NCI-H2227 (cell line): ENCODE data around the gene ADAM8.
"Not testable (repeated sequence)": the region's sequence is repeated elsewhere in the genome, so short reads cannot be mapped to it uniquely, and the experiment has no call there.

Experiments
- DNase-seq: peaks from one replicate; lab custom pipeline; 2025; ENCODE audit not compliant: unreplicated experiment; lab: John Stamatoyannopoulos, UW

ADAM8 gene

GRCh38 chr10:133276435-133277201, at the start of gene ADAM8:
ADAM8 (minus strand) TSS chr10:133276868; CDS start chr10:133276817, 51 bp downstream.
- no peak for DNase-seq

DNA sequence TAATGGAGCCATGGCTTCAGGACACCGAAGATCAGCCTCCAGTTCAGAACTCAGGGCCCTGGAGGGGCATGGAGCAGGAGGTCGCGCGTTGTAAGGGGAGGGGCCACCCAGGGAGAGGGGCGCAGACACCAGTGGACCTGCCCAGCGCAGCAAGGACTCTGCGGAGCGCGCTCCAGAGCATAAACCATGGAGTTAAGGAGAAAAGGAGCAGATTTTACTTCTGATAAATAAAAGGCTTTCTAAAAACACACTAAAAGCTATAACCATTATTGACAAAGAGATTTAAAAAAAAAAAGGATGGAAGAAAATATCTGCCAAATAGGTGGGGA, 49.5 kb upstream of the ADAM8 start:
- no peak for DNase-seq

- peak; percentile 46 for DNase-seq
Observed at GRCh38 chr10:133325440-133326222, 49.0 kb upstream of the ADAM8 start.

DNA sequence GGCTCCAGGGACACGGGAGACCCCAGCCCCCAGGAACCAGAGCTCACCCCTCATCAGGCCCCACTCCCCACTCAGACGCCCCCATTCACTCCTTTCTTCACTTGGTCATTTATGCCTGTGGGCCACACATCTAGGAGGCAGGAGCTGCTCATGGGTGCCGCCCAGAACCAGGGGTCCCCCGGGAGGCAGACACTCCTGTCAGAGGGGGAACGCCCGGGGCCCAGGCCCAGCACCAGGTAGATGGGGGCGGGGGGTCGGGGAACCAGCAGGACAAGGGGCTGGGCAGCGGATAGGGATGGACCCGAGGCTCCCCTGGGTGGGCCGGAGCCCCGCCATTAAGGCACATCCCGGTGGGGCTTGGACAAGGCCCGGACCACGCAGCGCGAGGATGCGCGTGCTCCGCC, 48.2 kb upstream of the ADAM8 start:
- DNase-seq: peak; percentile 57

GRCh38 chr10:133324198-133324792, 47.6 kb upstream of the ADAM8 start:
- peak; percentile 86 for DNase-seq

GRCh38 chr10:133322064-133322709, 45.5 kb upstream of the ADAM8 start:
- not testable (repeated sequence) for DNase-seq

DNA sequence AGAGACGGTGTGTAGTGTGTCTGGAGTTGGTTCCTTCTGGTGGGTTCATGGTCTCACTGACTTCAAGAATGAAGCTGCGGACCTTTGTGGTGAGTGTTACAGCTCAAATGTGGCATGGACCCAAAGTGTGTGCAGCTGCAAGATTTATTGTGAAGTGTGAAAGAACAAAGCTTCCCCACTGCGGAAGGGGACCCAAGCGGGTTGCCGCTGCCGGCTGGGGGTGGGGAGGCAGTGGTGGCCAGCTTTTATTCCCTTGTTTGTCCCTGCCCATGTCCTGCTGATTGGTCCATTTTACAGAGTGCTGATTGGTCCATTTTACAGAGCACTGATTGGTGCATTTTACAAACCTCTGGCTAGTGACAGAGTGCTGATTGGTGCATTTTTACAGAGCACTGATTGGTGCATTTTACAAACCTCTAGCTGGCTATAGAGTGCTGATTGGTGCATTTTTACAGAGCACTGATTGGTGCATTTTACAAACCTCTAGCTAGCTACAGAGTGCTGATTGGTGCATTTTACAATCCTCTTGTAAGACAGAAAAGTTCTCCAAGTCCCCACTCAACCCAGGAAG, 44.3 kb upstream of the ADAM8 start:
- DNase-seq: not testable (repeated sequence)

DNA sequence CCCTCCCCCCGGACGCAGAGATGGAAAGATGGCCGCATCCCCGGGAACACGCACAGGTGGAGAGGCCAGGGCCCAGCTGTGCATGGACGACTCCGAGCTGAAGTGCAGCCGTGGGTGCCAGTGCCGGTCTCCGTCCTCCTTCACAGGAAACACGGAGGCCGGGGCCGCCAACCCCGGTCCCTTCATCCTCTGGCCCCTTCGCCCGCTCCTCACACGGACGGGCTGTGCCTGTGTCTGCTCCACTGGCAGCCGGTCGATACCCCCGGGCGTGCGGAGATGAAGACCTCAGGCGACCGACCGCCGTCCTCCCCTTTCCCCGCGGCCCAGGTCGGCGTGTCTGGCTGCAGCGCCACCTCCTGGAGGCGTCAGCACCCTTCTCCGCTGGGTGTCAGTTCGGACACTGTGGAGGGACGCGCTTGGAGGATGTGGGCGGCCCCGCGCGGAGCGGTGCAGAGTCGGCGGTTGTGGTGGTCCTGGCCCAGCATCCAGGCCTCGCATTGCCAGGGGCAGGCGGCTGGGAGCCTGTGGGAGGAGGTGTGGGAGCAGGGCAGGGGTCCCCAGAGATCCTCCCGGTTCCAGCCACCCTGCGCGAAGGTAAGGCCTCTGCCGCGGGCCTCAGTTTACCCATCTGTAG, 41.9 kb upstream of the ADAM8 start:
- DNase-seq: peak; percentile 82

DNA sequence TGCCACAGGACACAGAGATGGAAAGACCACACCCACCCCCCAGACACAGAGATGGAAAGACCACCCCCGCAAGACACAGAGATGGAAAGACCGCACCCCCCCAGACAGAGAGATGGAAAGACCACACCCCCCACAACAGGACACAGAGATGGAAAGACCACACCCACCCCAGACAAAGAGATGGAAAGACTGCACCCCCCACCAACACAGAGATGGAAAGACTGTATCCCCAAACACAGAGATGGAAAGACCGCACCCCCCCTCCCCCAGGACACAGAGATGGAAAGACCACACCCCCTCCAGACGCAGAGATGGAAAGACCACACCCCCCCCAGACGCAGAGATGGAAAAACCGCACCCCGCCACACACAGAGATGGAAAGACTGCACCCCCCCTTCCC, 40.1 kb upstream of the ADAM8 start:
- no peak for DNase-seq

- no peak for DNase-seq
Observed at GRCh38 chr10:133316266-133316665, 39.6 kb upstream of the ADAM8 start.

DNA sequence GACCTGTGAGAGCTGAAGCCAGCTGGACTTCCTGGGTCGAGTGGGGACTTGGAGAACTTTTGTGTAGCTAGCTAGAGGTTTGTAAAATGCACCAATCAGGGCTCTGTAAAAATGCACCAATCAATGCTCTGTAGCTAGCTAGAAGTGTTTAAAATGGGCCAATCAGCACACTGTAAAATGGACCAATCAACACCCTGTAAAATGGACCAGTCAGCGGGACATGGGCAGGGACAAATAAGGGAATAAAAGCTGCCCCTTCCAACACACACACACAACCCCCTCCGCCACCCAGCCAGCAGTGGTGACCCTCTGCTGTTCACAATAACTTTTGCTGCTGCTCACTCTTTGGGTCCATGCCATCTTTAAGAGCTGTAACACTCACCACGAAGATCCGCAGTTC, 39.2 kb upstream of the ADAM8 start:
- no peak for DNase-seq

DNA sequence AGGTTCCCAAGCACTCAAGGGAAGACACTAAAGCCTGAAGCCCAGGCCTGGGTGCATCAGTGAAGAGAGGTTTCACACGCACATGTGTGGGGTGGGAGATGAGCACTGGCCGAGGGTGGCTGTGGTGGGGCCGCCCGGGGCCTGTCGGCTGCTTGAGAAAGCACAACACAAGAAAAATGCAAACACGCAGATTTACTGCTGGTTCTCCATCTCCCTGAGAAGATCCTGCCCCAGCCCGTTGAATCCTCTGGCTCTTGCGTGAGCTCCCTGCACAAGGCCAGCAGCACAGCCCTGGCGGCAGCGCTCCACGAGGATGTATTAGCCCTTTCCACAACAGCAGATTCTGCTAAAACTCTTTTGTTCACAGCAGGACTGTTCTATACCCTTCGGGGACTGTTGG, 38.2 kb upstream of the ADAM8 start:
- no peak for DNase-seq

DNA sequence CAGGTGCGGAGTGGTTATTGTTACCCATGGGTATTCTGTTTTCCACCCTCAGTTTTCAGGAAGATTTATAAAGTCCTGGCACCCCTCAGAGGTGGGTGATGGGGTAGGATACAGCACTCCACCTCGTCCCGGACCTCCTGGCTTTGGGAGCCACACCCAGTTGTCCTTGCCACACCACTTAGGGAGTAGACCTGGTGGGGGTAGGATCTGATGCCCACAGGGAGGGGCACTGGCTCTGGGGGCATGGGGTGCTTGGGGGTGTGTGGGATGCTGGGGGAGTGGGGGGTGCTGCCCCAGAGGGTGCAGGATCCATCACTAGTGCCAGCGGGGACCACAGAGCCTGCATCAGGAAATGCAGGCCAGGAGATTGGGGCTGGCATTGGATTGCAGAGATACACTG, 36.5 kb upstream of the ADAM8 start:
- no peak for DNase-seq

- no peak for DNase-seq
Observed at GRCh38 chr10:133312769-133313145, 36.1 kb upstream of the ADAM8 start.

GRCh38 chr10:133312016-133312768, 35.5 kb upstream of the ADAM8 start:
- DNase-seq: no peak

GRCh38 chr10:133311570-133311969, 34.9 kb upstream of the ADAM8 start:
- DNase-seq: no peak

DNA sequence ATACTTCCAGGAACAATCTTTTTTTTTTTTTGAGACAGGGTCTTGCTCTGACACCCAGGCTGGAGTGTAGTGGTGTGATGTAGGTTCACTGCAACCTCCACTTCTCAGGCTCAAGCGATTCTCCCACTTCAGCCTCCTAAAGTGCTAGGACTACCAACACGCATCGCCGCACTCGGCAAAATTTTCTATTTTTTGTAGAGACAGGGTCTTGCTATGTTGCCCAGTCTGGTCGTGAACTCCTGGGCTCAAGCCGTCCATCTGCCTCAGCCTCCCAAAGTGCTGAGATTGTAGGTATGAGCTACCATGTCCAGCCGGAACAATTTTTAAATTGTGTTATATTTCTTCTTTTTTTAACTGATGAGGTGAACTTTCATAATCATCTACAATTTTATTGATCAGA, 34.1 kb upstream of the ADAM8 start:
- DNase-seq: no peak

DNA sequence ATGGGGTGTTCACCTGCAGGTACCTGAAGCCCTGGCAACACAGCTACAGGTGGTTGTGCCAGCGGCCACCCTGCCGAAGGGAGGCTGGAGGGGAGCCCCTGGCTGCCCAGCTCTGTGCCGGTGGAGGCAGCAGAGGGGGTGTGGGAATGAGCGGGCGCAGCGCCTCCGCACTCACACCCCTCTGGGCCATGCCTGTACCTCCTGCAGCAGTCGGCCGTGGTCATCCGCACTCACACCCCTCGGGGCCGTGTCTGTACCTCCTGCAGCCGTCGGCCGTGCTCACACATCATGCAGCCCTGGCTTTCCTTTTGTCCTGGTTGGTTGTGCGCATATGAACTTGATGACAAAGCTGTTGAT, 33.7 kb upstream of the ADAM8 start:
- no peak for DNase-seq

- DNase-seq: no peak
Observed at GRCh38 chr10:133309720-133310398, 33.2 kb upstream of the ADAM8 start.
